SU-DHL-6 (cell line): ENCODE measurements around the gene ALDH3A2.

ENCODE experiments used
- EZH2phosphoT487 ChIP-seq: fragments of 200-600 bp; sonication (generic), shearing (Covaris generic); conservative IDR thresholded peaks from 2 replicates; pipeline ENCODE4 v1.6.1; 2018; ENCODE audit warnings: mild to moderate bottlenecking, antibody characterized with exemption, low read length, moderate library complexity, mixed read lengths
- TF ChIP-seq, protein P1 (sequence below): fragments of 200-600 bp; sonication (generic); IDR thresholded peaks from one replicate; pipeline ENCODE4 v1.5.1; 2017; ENCODE audit warnings: antibody characterized with exemption, mild to moderate bottlenecking, low read length, moderate library complexity; ENCODE audit not compliant: insufficient read depth, poor library complexity, severe bottlenecking

DNA sequence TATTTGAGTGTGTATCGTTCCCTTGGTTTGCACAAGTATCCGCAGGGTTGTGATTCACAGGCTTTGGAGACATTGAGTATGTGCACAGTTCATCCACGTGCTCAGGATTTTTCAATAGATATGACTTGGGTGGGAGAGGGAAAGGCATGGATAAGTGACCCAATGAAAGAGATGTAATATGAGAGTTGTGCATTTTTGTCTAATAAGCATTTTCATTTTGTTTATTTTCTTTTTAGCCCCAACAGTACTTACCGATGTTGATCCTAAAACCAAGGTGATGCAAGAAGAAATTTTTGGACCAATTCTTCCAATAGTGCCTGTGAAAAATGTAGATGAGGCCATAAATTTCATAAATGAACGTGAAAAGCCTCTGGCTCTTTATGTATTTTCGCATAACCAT is 14.5 kb downstream of the ALDH3A2 start:
- TF ChIP-seq, protein P1, sequence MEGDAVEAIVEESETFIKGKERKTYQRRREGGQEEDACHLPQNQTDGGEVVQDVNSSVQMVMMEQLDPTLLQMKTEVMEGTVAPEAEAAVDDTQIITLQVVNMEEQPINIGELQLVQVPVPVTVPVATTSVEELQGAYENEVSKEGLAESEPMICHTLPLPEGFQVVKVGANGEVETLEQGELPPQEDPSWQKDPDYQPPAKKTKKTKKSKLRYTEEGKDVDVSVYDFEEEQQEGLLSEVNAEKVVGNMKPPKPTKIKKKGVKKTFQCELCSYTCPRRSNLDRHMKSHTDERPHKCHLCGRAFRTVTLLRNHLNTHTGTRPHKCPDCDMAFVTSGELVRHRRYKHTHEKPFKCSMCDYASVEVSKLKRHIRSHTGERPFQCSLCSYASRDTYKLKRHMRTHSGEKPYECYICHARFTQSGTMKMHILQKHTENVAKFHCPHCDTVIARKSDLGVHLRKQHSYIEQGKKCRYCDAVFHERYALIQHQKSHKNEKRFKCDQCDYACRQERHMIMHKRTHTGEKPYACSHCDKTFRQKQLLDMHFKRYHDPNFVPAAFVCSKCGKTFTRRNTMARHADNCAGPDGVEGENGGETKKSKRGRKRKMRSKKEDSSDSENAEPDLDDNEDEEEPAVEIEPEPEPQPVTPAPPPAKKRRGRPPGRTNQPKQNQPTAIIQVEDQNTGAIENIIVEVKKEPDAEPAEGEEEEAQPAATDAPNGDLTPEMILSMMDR, result no peak
- TF ChIP-seq EZH2phosphoT487, result no peak
